CD14-positive monocyte (primary cell): ENCODE data around the gene BNC2. TPM values are rescaled to one million over a fixed set of nuclear protein-coding genes. Genes with fewer than 3 reads are reported as not detected.

Experiments
- DNase-seq, 3 donors: peaks; one replicate each; pipeline ENCODE4 v3.0.0-alpha.2; 2011 to 2022
- H2AFZ ChIP-seq: 2 replicates; pipeline ENCODE4 v1.6.0; 2012; ENCODE audit warnings: mild to moderate bottlenecking, low read depth, low read length, inconsistent platforms; ENCODE audit not compliant: insufficient read depth, poor library complexity, severe bottlenecking
- H3K27ac ChIP-seq, 2 donors: 1 replicate in 1 of 2; 2 replicates in 1 of 2; pipeline ENCODE4 v1.5.1; 2012 to 2013; ENCODE audit warnings: low read length in 2 of 2, control low read depth in 1 of 2, inconsistent platforms in 1 of 2, low read depth in 1 of 2, mild to moderate bottlenecking in 1 of 2
- H3K27me3 ChIP-seq, 2 donors: one replicate each; pipeline versions ENCODE4 v1.6.0 to v1.6.1; 2011 to 2013; ENCODE audit warnings: low read length in 2 of 2; ENCODE audit not compliant: control insufficient read depth in 2 of 2, insufficient read depth in 2 of 2
- H3K36me3 ChIP-seq, 2 donors: replicated peaks in 1 of 2; 1 replicate in 1 of 2; 2 replicates in 1 of 2; pipeline versions ENCODE4 v1.5.1 to v1.6.1; 2012 to 2013; ENCODE audit warnings: low read length in 2 of 2, control low read depth in 1 of 2, inconsistent platforms in 1 of 2, mild to moderate bottlenecking in 1 of 2; ENCODE audit not compliant: insufficient read depth in 2 of 2, control insufficient read depth in 1 of 2
- H3K4me1 ChIP-seq, 2 donors: 1 replicate in 1 of 2; 2 replicates in 1 of 2; pipeline versions ENCODE4 v1.5.1 to v1.6.1; 2012 to 2013; ENCODE audit warnings: low read length in 2 of 2, control low read depth in 1 of 2, inconsistent platforms in 1 of 2, mild to moderate bottlenecking in 1 of 2, moderate library complexity in 1 of 2; ENCODE audit not compliant: insufficient read depth in 2 of 2, control insufficient read depth in 1 of 2
- H3K4me2 ChIP-seq: replicated peaks from 2 replicates; pipeline ENCODE3; 2012; ENCODE audit warnings: low read length, moderate library complexity, mild to moderate bottlenecking; ENCODE audit not compliant: poor library complexity, severe bottlenecking; ENCODE audit errors: extremely low read depth
- H3K4me3 ChIP-seq, 3 experiments: fragments of 200-600 bp in 1 of 3; sonication (generic) in 1 of 3; replicated peaks in 1 of 3; 1 replicate in 2 of 3; 2 replicates in 1 of 3; pipeline ENCODE4 v1.5.1; 2011 to 2013; ENCODE audit warnings: low read length in 3 of 3, mild to moderate bottlenecking in 3 of 3, control low read depth in 2 of 3, low read depth in 2 of 3, inconsistent platforms in 1 of 3, moderate library complexity in 1 of 3
- H3K79me2 ChIP-seq: 2 replicates; pipeline ENCODE4 v1.6.0; 2012; ENCODE audit warnings: mild to moderate bottlenecking, control low read depth, inconsistent platforms, low read length, moderate library complexity; ENCODE audit not compliant: insufficient read depth
- H3K9ac ChIP-seq: 2 replicates; pipeline ENCODE4 v1.6.0; 2017; ENCODE audit warnings: low read length, mild to moderate bottlenecking; ENCODE audit not compliant: insufficient read depth, poor library complexity, severe bottlenecking
- H3K9me3 ChIP-seq, 2 donors: replicated peaks in 1 of 2; 1 replicate in 1 of 2; 2 replicates in 1 of 2; pipeline versions ENCODE4 v1.5.1 to v1.6.1; 2012 to 2013; ENCODE audit warnings: low read length in 2 of 2, control low read depth in 1 of 2; ENCODE audit not compliant: control insufficient read depth in 1 of 2, insufficient read depth in 1 of 2
- H4K20me1 ChIP-seq: 2 replicates; pipeline ENCODE4 v1.6.0; 2012; ENCODE audit warnings: mild to moderate bottlenecking, low read length, control low read depth, moderate library complexity; ENCODE audit not compliant: insufficient read depth
- H3K27ac Mint-ChIP-seq, 7 donors: one replicate each; pipeline ENCODE4 v1.8.0; 2020; ENCODE audit warnings: mild to moderate bottlenecking in 7 of 7, mixed read lengths in 7 of 7, moderate library complexity in 6 of 7, inconsistent platforms in 2 of 7
- H3K27me3 Mint-ChIP-seq, 3 donors: one replicate each; pipeline ENCODE4 v1.8.0; 2021 to 2022; ENCODE audit warnings: low read depth in 3 of 3, mild to moderate bottlenecking in 3 of 3, mixed read lengths in 3 of 3, moderate library complexity in 3 of 3, inconsistent platforms in 1 of 3
- H3K36me3 Mint-ChIP-seq, 2 donors: one replicate each; pipeline ENCODE4 v1.8.0; 2020; ENCODE audit warnings: mixed read lengths in 2 of 2, inconsistent platforms in 1 of 2, mild to moderate bottlenecking in 1 of 2
- H3K4me1 Mint-ChIP-seq: one replicate; pipeline ENCODE4 v1.8.0; 2020; ENCODE audit warnings: mild to moderate bottlenecking, mixed read lengths
- H3K4me3 Mint-ChIP-seq, 2 donors: one replicate each; pipeline ENCODE4 v1.8.0; 2020; ENCODE audit warnings: mild to moderate bottlenecking in 2 of 2, mixed read lengths in 2 of 2, moderate library complexity in 1 of 2
- H3K9me3 Mint-ChIP-seq, 7 donors: one replicate each; pipeline ENCODE4 v1.8.0; 2020 to 2022; ENCODE audit warnings: mixed read lengths in 7 of 7, mild to moderate bottlenecking in 6 of 7, moderate library complexity in 6 of 7, inconsistent platforms in 2 of 7
- WGBS: methylation state at CpG from one replicate; pipeline ENCODE4 v1.1.5; 2013; ENCODE audit warnings: missing lambda C conversion rate; ENCODE audit not compliant: insufficient coverage; 5-methylcytosine and 5-hydroxymethylcytosine counted together
- intact Hi-C, 2 donors: fragments of 100-400 bp; cut with micrococcal nuclease; formaldehyde crosslinking; loops; one replicate each; pipeline versions ENCODE4 v1.15.0 to v1.15.1; 2023
- polyA plus RNA-seq, 3 donors: library from polyadenylated mRNA; depleted of rRNA in 1 of 3; unstranded in 2 of 3; stranded (reverse) in 1 of 3; fragments of 300-500 nt in 2 of 3; fragments of >200 nt in 1 of 3; fragmentation: Illumina TruSeq in 2 of 3; gene quantifications; 1 replicate in 2 of 3; 2 replicates in 1 of 3; pipeline ENCODE4 v1.2.3, GENCODE V29; 2012 to 2021
- TF ChIP-seq, protein P1 (sequence below): fragments of 200-600 bp; IDR thresholded peaks from one replicate; pipeline ENCODE4 v1.8.0; 2022; ENCODE audit warnings: antibody characterized with exemption, mild to moderate bottlenecking

The BNC2 gene
- polyA plus RNA-seq, 3 donors, result 0.01 TPM; not detected in 2

DNA sequence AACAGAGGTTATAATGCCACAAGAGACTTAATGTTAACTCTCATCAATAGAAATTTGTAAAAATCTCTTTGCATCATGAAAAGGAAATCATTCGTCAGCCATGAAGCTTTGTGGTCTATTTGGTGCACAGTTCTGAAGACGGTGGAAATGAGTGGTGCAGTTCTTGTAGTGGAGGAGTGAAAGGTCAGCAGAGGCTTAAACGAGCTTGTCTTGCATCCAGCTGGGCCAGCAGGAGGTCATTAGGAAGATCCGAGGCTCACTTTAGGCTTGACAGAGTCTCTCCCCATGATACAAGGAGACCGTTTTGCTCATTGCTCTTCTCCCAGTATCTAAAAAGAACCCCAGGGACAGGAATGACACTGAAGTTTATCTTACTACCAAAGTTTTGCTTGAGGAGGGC lies 440.8 kb downstream of the BNC2 start:
- DNase-seq, result no peak
- H3K4me1 ChIP-seq, result no peaks in the 10 kb centered on the region
- no peak overlapping the region for H2AFZ ChIP-seq
- TF ChIP-seq, protein P1, sequence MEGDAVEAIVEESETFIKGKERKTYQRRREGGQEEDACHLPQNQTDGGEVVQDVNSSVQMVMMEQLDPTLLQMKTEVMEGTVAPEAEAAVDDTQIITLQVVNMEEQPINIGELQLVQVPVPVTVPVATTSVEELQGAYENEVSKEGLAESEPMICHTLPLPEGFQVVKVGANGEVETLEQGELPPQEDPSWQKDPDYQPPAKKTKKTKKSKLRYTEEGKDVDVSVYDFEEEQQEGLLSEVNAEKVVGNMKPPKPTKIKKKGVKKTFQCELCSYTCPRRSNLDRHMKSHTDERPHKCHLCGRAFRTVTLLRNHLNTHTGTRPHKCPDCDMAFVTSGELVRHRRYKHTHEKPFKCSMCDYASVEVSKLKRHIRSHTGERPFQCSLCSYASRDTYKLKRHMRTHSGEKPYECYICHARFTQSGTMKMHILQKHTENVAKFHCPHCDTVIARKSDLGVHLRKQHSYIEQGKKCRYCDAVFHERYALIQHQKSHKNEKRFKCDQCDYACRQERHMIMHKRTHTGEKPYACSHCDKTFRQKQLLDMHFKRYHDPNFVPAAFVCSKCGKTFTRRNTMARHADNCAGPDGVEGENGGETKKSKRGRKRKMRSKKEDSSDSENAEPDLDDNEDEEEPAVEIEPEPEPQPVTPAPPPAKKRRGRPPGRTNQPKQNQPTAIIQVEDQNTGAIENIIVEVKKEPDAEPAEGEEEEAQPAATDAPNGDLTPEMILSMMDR, result no peak
- H4K20me1 ChIP-seq, result no peaks in the 10 kb centered on the region
- no peaks in the 10 kb centered on the region for H3K36me3 Mint-ChIP-seq
- no peaks in the 10 kb centered on the region for H3K9me3 ChIP-seq
- peaks cover 0 to 3% (median 0%) of the 10 kb centered on the region in 7 donors for H3K9me3 Mint-ChIP-seq
- H3K79me2 ChIP-seq, result no peaks in the 10 kb centered on the region
- no peaks in the 10 kb centered on the region for H3K4me1 Mint-ChIP-seq
- no peak overlapping the region for H3K9ac ChIP-seq
- peaks cover 3 to 10% (median 7%) of the 10 kb centered on the region in 3 donors for H3K27me3 Mint-ChIP-seq
- H3K27ac ChIP-seq, result no peak overlapping the region
- H3K4me3 ChIP-seq, result no peak overlapping the region
- H3K36me3 ChIP-seq, result no peaks in the 10 kb centered on the region
- WGBS, result 100% methylated on average over 1 of the region's 5 CpGs
- no peak overlapping the region for H3K4me3 Mint-ChIP-seq
- H3K4me2 ChIP-seq, result no peak overlapping the region
- intact Hi-C loops, result no loop called here
- peak overlapping the region in 1 of 7 donors; percentile 6 for H3K27ac Mint-ChIP-seq
- H3K27me3 ChIP-seq, result no peaks in the 10 kb centered on the region

DNA sequence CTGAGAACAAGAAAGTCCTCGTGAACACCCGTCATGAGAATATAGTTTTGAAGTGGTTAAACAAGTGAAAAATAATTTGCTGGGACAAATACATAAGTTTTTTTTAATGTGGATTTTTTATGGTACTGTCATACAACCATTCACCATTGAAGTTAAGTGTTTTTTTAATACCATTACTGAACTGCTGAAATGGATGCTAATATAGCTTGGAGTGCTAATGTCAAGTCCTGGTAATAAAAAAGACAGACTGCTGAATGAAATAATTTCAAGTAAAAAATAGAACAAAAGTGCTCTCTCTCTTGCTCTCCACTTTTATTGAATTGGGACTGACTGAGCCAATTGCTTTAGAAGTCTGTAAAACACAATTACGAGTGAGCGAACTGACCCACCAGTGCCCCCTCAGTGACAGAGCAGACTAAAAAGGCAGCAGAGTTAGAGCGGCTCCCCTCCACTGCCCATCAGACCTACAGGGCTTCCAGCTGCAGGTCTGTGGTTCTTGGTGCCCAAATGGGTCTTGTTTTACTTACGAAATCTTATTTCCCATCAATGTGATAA lies 442.5 kb downstream of the BNC2 start:
- H3K36me3 ChIP-seq, result no peaks in the 10 kb centered on the region
- H4K20me1 ChIP-seq, result no peaks in the 10 kb centered on the region
- no peak for DNase-seq
- intact Hi-C loops, result no loop called here
- H3K9ac ChIP-seq, result no peak overlapping the region
- H3K4me2 ChIP-seq, result no peak overlapping the region
- H3K27ac Mint-ChIP-seq, result no peak overlapping the region
- no peaks in the 10 kb centered on the region for H3K9me3 ChIP-seq
- peaks cover 0 to 4% of the 10 kb centered on the region in 2 donors for H3K4me1 ChIP-seq
- H2AFZ ChIP-seq, result no peak overlapping the region
- no peaks in the 10 kb centered on the region for H3K79me2 ChIP-seq
- WGBS, result 83% methylated on average over 1 of the region's 6 CpGs
- no peak overlapping the region for H3K27ac ChIP-seq
- peaks cover 0 to 3% (median 0%) of the 10 kb centered on the region in 7 donors for H3K9me3 Mint-ChIP-seq
- H3K27me3 ChIP-seq, result no peaks in the 10 kb centered on the region
- TF ChIP-seq, protein P1, result no peak
- H3K36me3 Mint-ChIP-seq, result no peaks in the 10 kb centered on the region
- peaks cover 3 to 13% (median 7%) of the 10 kb centered on the region in 3 donors for H3K27me3 Mint-ChIP-seq
- H3K4me3 ChIP-seq, result no peak overlapping the region
- peaks cover 3% of the 10 kb centered on the region for H3K4me1 Mint-ChIP-seq
- H3K4me3 Mint-ChIP-seq, result no peak overlapping the region
